ENCODE results near the gene SPAAR.
"Not testable (repeated sequence)": the region's sequence is repeated elsewhere in the genome, so short reads cannot be mapped to it uniquely, and the experiment has no call there.

The SPAAR gene, protein sequence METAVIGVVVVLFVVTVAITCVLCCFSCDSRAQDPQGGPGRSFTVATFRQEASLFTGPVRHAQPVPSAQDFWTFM

DNA sequence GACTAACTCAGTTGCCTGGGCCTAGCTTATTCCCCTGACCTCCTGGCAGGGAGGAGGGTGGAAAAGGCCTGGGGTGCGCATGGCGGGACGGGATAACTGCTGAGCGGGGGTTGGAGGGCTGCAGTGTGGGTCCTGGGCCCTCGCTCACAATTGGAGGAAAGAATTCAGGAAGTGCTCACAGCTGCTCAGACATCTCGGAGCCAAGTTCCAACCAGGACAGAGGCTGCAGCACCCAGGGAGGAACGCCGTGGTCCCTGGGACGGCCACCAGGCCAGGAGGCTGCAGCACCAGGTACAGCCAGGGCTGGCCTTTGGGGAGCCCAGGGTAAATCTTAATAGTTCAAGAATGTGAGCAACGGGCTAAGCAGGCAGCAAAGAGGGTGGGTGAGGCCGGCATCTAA is at the start of gene SPAAR:
SPAAR (plus strand) TSS at position 217 of the 400 bp plus-strand sequence. CDS start 974 bp downstream, outside the sequence.
- no peak for DNase-seq

DNA sequence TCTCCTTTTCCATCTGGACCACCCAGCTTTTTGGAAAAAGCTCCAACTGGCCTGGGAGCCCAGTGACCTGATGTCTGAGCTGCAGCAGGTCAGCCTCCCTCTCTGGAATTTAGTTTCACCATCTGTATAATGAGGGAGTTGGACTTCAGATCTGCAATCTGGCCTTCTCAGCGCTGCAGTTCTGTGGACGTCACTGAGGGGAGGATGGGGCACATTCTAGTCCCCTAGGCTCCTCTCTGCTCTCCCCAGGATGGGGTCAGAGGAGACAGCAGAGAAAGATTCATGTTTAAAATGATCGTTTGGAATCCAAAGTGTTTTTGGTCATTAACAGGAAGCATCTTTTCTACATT is 49.3 kb upstream of the SPAAR start:
- no peak for DNase-seq

DNA sequence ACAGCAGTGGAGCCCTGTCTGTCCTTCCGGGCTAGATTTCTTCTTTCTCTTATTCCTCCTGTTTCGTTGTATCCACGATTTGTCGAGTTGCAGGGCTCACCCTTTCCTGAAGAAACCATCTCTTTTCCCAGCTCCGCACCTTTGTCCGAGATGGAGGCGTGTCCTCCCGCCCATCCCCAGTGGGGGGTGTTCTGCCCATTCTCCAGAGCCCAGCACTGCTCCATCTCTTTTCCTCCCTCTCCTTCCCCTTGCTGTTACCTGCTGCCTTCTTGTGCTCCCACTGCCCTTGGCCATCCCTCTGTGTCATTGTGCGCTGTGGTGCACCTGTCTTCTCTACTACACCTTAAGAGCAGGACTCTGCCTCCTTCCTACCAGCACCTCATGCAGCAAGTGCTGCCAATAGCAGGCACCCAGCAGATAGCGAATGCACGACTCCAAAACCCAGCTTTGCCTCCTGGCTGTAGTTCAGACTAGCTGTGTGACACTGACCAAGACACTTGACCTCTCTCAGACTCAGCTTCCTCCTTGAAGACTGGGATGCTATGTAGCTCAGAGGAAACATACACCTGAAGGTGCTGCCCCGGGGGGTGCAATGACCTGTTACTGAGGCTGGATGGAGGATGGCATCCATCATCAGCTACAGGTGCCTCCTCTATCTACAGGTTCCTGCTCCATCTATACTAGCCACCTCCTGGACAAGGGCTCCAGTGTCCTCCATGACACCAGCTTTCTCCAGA is 48.0 kb upstream of the SPAAR start:
- no peak for DNase-seq

DNA sequence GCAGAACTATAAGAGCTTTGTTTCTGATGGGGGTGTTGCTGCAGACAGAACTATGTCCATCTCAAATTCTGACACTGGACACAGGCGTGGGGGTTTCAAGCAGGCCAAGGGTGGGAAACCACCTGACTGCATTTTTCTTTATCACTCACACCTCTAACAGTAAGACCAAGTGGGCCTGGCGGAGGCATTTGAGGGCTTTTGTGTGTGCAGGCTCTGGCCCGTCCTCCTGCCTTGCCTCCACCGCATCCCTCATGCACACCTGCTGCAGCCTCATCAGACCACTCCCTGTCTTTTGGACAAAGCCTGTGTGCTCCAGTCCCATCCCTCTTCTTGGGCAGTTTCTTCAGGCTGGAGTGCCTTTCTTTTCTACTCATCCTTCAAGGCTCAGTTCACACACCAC is 47.0 kb upstream of the SPAAR start:
- DNase-seq: no peak

DNA sequence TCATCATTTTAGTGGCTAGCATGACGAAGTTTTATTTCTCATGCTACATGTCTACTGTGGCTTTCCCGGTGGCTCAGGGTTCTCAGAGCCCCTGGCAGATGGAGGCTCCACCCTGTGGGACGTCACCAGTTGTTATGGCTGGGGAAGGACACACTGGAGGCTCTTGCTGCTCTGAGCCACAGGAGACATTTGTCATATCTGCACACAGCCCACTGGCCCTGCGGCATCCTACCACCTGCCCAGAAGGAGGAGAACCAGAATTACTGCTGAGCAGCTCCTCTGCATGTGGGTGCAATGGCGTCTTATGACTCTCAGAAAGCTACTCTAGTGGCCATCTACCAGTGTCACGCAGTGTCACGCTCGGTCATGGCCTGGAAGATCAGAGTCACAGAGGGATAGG is 45.7 kb upstream of the SPAAR start:
- no peak for DNase-seq

DNA sequence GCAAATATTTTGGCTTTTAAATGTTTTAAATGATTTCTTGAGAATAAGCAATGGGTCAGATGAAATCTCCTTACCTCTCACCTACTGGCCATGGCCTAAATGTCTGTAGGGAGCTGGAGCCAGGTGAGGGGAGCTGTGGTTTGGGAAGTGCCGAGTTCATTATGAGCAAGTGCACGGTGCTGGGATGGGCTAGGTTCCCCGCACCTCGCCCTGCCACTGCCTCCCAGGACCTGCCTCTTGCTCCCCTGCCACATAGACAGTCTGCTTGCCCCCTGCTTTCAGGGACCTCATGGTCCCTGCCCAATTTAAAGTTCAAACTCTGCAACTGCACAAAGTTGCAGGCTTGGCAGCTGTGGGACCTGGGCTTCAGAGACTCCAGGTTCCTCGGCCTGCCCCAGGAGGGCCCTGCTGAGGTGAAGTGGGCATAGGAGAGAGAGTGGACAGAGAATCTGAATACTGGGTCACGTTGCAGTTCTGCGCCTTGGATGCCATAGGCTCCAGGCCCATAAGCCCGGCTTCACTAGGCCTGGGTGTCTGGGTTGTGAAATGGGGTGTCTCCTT is 44.5 kb upstream of the SPAAR start:
- no peak for DNase-seq

DNA sequence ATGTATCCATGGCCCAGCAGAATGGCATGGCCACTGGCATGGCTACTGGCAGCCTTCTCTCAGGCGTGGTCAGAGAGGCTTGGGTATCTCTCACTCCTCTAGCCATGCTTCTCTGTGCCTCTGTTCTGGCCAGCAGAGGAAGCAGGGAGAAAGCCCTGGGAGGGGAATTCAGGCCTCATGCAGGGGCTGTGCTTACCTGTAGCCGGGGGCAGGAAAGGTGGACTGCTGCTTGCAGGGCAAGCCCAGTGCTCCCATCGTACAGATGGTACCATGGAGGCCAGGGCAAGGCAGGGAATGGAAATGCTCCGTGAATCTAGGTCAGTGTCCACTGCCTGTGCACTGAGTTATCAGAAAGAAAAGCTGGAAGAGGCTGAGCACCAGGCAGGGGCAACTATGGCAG is 41.8 kb upstream of the SPAAR start:
- DNase-seq: no peak

DNA sequence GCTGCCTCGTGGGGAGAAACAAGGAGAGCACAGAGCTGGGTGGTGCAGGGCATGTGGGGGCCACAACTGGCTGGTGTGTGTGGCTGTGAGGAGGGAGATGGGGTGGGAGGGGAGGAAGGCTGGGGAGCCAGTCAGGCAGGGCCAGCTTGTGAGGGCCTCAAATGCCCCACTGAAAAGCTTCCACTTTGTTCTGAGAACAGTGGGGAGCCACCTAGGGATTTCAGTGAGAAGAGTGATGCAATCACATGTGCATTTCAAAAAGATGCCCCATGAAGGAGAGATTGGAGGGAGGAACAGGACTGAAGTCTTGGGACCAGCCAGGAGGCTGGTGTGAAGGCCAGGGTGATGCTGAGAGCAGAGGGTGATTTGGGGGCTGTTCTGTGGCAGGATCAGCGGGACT is 40.4 kb upstream of the SPAAR start:
- no peak for DNase-seq

DNA sequence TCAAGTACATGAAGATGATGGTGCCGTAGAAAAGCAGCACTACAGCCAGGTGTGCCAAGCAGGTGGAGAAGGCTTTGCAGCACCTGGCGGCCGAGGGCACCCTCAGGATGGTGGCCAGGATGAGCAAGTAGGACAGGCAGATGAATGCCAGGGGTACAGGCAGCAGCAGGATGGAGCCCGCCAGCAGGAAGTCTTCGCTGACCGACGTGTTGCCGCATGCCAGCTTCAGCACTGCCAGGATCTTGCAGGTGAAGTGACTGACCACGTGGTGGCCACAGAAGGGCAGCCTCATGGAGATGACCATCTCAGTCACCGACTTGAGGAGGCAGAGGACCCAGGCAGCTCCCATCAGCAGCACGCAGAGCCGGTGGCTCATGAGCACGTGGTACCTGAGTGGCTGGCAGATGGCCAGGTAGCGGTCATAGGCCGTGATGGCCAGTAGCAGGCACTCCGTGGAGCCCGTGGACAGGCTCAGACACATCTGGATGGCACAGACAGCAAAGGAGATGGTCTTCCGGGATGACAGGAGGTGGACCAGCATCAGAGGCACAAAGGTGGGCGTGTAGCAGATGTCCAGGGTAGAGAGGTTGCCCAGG is 39.6 kb upstream of the SPAAR start:
- no peak for DNase-seq

DNA sequence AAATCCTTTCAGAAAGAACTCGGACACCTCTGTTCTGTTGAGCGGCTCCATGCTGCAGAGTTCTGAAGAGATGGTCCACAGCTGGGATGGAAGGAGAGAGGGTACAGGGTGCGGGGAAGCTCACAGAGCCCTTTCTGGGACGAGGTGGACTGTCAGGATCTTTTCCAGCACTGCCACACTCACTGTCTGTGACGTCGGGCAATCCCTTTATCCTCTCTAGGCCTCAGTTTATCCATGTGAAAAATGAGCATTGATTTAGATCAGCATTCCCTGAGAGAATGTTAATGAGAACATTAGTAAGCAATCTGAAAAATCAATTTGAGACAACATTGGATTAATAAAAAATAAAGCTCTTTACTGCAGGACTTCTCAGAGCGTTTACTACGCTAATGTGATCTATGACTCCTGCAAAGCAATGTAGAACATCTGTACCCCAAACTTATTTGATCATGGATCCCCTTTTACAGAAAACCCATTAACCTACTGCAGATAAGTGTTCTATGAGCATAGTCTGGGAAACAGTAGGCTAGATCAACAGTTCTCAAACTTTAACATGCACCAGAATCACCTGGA is 38.9 kb upstream of the SPAAR start, which contains the start of gene OR13J1:
OR13J1 (minus strand) TSS at position 51 of the 573 bp plus-strand sequence; CDS start at position 51, 0 bp downstream.
- no peak for DNase-seq

DNA sequence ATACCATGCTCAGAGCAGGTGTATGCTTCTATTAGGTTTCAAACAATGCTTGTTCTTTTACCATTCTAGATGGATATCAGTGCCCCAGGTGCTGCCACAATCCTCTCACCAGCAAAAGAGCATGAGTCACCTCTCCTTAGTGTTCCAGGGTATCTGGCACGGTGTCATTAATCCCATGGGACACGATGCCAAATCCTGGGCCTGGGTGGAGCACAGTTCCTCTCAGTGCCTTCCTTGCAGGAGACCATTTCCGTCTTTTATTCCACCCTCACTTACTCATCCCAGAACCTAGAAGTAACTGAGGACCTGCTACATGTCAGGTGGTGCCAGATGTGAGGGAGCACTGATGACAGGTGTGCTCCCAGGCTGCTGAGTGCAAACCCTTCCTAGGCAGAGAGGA is 37.7 kb upstream of the SPAAR start:
- DNase-seq: peak; percentile 45

DNA sequence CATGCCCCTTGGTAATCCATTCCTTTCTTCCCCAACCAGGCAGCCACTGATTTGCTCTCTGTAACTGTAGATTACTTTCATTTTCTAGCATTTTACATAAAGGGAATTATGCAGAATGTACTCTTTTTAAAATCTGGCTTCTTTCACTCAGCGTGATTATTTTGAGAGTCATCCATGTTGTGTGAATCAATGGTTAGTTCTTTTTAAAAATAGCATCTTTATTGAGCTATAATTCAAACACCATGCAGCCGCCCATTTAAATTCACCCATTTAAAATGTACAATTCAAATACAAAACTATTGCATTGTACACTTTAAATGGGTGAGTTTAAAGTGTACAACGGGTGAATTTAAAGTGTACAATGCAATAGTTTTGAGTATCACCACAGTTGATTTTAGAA is 36.8 kb upstream of the SPAAR start:
- DNase-seq: no peak

DNA sequence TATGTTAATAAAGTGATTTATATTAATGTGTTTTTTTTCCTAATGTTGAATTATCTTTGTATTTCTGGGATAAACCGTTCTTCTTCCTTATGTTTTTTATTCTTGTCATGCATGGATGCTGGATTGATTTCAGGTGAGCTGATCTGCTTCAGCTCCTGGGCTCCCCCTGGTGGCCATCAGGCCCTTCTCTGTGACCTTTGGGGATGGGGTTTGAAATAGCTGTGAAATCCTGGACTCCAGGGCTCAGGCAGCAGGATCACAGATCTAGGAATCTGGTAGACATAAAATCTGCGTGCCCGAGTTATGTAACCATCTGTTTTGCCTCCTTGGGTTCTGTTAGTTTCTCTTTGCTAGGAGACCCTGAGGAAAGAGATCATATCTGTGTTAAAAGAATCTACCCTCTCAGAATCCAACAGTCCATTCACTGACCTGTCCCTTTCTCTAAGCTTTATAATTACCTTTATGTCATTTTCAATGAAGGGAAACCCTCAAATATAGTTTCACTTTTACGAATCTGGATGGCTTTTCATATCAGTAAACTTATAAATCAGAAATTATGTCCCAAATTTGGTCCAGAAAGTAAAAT is 26.9 kb upstream of the SPAAR start:
- peak; percentile 54 for DNase-seq

DNA sequence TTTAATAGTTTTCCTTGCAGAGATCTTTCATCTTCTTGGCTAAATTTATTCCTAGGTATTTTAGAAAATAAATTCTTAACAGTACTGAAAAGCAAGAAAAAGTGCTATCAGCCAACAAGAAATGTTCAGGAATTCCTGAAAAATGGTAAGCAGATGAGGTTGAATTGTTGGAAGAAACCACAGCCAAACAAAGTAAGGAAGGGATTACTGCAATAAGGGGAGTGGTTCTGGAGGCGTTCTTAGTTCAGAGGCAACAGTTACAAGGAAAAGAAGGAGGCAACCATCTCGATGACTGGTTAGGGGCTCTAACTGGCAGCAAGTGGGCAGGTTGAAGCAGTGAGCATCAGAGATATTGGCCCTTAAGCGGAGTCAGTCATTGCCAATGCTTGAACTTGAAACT is 26.3 kb upstream of the SPAAR start:
- no peak for DNase-seq

DNA sequence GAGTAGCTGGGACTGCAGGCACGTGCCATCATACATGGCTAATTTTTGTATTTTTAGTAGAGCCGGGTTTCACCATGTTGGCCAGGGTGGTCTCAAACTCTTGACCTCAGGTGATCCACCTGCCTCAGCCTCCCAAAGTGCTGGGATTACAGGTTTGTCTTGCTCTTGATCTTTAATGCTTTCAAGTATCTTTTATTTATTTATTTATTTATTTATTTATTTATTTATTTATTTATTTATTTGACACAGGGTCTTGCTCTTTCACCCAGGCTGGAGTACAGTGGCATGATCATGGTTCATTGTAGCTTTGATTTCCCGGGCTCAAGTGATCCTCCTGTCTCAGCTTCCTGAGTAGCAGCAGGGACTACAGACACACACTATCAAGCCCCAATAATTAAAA is 24.4 kb upstream of the SPAAR start:
- not testable (repeated sequence) for DNase-seq

DNA sequence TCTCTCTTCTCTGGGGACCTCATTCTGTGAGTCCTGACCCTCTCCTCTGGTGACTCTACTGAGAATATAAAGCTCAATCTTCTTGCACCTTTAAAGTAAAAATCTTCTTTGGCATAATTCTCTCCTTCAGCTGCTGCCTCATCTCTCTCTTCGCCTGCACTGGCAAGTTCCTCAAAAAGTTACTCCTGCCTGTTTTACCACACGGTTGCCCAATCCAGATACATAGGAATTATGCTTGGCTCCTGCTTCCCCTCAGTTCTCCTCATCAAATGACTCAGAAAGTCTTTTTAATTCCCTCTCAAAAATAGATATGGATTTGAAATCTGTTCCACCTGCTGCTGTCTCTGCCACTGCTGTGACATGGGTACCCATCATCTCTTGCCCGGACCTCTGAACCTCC is 17.6 kb upstream of the SPAAR start:
- no peak for DNase-seq

DNA sequence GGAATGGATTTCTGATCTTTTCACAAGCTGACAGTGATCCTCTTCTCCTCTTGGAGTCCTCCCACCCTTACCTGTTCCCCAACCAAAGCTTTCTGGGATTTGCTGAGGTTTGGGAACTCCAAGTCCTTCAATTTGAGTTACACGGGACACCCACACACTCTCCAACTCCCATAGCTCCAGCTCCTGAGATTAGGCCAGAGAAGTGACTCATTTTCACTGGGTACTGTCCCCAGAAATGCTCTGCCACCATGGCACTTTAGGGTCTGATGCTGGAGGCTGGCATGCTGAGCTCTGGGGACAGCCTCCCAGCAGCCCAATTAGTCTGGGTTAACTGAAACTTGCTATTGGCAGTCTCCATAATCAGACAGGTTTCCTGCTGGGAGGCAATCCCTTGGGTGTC is 17.2 kb upstream of the SPAAR start:
- DNase-seq: no peak

DNA sequence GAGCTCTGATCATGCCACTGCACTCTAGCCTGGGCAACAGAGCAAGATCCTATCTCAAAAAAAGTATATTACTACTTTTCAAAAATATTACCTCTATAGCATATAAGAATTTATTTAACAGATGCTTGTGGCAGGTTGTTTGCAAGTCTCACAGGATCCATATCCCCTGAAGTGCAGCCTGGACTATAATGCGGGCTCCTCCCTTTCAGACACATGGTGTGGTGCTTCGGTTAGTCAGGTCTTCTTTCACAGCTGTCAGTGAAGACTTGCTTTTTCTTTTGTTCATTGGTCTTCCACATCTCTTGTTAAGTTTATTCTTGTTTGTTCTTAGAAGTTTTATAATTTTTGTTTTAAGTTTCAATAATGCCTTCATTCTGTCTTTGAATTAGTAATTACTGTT is 12.7 kb upstream of the SPAAR start:
- DNase-seq: no peak

DNA sequence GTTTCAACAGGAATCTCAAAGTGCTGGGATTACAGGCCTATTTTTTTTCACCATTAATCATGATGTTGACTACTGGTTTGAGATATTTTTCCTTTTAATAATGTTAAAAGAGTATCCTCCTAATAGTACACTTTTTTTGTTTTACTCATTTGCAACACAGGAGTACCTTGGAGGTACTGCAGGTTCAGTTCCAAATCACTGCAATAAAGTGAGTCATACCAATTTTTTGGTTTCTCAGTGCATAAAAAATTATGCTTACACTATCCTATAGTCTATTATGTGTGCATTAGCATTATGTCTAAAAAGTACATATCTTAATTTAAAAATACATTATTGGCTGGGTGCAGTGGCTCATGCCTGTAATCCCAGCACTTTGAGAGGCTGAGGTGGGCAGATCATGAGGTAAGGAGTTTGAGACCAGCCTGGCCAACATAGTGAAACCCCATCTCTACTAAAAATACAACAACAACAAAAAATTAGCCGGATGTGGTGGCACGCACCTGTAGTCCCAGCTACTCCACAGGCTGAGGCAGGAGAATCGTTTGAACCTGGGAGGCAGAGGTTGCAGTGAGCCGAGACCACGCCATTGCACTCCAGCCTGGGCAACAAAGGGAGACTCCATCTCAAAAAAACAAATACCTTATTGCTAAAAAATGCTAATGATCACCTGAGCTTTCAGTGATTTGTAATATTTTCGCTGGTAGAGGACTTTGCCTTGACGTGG is 11.8 kb upstream of the SPAAR start:
- DNase-seq: not testable (repeated sequence)

DNA sequence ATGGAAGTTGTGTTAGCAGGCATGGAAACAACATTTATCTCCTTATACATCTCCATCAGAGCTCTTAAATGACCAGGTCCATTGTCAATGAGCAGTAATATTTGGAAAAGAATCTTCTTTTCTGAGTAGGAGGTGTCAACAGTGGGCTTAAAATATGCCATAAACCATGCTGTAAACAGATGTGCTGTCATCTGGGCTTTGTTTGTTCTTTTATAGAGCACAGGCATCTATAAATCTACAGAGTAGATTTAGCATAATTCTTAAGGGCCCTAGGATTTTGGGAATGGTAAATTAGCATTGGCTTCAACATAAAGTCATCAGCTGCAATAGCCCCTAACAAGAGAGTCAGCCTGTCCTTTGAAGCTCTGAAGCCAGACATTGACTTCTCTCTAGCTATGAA is 11.0 kb upstream of the SPAAR start:
- DNase-seq: no peak

DNA sequence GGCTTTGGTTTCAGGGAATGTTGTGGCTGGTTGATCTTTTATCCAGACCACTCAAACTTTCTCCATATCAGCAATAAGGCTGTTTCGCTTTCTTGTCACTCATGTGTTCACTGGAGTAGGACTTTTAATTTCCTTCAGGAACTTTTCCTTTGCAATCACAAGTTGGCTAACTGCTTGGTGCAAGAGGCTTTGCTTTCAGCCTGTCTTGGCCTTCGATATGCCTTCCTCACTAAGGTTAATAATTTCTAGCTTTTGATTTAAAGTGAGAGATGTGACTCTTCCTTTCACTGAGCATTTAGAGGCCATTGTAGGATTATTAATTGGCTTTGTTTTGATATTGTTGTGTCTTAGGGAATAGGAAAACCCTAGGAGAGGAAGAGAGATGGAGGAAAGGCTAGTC is 10.3 kb upstream of the SPAAR start:
- DNase-seq: no peak

DNA sequence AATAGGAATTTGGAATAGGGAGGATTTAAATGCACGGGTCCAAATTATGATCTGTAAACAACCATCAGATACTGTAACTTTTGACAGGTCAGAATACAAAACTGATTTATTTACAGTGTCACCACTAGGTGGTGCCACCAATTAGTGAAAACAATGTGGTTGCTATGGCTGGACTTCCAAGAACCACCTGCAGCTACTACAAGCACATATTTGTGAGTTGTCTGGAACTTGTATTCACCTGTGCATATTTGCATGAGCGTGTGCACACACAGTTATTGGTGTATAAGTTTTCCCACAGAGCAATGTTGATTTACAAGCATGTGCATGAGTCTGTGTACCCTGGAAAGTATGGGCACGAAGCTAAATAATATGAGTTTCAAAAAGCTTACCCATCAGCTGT is 6.2 kb upstream of the SPAAR start:
- peak; percentile 27 for DNase-seq

DNA sequence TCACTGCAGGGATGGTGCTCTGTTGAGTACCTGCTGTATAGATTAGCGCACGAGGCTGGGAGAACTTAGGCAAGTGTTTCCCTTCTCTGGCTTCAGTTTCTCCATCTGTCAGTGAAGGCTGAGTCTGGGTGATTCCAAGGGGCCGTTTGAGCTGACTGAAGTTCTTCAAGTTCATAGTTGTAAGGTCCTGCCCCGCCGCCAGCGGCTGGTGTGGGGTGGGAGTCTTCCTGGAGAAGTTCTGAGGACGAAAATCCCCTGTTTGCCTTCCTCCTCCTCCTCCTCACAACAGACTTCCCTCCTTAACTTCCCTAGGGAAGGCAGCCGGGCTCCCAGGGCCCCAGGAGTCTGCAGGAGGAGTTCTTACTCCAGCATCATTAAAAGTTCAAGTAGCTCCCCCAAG is 5.0 kb upstream of the SPAAR start:
- DNase-seq: no peak

Measured in DMS153 (cell line).